Fibroblast of skin of right quadriceps (primary cell): ENCODE data around the gene CAMSAP2.

Source experiments
- DNase-seq: peaks from one replicate; pipeline ENCODE4 v3.0.0-alpha.2; 2013

The CAMSAP2 gene, protein sequence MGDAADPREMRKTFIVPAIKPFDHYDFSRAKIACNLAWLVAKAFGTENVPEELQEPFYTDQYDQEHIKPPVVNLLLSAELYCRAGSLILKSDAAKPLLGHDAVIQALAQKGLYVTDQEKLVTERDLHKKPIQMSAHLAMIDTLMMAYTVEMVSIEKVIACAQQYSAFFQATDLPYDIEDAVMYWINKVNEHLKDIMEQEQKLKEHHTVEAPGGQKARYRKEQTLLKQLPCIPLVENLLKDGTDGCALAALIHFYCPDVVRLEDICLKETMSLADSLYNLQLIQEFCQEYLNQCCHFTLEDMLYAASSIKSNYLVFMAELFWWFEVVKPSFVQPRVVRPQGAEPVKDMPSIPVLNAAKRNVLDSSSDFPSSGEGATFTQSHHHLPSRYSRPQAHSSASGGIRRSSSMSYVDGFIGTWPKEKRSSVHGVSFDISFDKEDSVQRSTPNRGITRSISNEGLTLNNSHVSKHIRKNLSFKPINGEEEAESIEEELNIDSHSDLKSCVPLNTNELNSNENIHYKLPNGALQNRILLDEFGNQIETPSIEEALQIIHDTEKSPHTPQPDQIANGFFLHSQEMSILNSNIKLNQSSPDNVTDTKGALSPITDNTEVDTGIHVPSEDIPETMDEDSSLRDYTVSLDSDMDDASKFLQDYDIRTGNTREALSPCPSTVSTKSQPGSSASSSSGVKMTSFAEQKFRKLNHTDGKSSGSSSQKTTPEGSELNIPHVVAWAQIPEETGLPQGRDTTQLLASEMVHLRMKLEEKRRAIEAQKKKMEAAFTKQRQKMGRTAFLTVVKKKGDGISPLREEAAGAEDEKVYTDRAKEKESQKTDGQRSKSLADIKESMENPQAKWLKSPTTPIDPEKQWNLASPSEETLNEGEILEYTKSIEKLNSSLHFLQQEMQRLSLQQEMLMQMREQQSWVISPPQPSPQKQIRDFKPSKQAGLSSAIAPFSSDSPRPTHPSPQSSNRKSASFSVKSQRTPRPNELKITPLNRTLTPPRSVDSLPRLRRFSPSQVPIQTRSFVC (N-terminal part only)

DNA sequence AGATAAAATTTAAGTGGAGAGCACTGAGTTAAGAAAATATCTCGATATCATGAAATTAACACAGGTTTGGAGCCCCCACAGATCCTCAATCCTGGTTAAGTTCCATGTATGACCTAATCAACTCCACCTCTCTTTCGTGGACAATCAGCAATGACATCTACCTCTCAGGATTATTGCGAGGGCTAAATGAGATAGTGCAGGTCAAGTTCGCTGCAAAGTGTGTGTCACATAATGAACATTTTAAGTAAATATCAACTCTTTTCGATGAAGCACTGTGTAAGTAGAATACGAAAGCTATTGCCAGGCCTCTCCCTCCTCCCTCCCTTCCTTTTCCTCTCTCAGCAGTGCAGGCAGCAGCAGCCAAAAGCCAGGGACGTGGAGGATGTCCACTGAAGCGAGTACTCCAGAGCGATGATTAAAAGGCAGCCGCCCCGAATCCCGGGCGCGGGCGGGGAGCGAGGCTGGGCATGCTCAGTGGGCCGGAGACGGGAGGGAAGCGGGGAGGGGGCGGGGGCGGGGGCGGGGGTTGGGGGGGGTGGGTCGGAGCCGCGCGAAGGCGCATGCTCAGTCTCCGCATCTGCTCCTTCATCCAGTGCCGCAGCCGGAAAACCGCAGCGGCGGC is at the start of gene CAMSAP2:
TSS of gene CAMSAP2 (plus strand) at position 567 of the 622 bp plus-strand sequence. CDS start 935 bp downstream, outside the sequence.
- peak; percentile 92 for DNase-seq

DNA sequence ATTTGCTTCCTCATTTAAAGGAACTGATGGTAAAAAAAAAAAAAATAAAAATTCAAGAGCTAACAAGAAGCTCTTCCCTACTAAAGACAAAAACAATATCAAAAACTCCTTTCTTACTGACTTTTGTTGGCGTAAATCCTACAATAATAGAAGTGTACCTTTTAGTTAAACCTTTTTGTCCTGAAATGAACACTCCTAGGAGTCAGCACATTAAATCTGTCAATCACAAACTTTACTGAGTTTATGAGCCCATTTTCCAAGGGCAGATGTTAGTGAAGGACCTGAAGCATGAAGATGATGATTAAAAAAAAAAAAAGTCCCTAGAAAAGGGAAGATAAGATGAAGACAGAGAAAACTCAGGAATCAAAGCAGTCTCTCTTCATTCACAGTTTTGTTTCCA is 46.4 kb upstream of the CAMSAP2 start:
- no peak for DNase-seq

DNA sequence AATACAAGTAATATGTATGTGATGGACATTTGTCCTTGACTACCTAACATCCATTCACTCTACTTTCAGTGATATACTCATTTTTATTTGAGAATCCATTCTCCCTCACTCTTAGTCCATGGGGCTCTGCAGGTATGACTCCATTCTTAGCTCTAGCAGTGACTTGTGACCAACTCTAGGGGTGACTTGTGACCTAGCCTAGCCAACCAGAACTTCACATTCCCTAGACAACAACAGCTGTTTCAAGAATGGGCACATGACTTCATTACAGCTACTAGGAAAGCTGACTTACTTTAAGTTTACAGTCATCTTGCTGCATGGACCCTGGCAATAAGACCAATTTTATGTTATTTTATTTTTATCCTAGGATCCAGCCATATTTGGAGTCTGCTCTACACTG is 45.4 kb upstream of the CAMSAP2 start:
- DNase-seq = no peak

DNA sequence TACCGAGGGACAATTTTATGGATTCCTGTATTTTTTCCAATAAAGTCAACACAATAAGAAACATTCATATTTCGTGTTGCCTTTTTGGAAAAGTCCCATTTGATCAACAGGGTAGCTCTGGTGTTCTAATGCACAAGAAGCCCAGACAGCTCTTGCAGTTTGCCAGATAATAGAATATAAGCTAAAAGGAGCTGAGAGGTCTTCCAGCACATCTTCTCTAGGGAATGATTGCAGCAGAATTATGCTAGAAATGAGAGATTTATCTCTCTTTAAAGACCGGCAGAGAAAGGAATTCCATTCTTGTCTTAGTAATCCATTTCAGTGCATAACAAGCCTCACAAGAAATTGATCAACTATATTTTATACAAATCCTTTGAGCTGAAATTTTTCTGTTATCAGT is 44.0 kb upstream of the CAMSAP2 start:
- no peak for DNase-seq

DNA sequence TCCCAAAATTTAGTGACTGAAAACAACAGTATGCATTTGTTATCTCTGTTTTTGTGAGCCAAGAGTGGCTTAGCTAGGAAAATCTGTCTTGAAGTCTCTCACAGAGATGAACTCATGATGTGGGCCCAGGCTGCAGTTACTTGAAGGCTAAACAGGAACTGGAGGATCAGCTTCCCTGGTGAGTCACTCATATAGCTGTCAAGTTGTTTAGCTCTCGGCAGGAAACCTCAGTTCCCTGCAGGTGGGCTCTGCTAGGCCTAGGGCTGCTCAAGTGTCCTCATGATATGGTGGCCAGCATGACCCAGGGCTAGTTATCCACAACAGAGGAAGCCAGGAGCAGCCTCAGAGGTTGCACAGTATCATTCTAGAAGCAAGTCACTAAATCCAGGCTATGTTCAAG is 38.8 kb upstream of the CAMSAP2 start:
- DNase-seq = peak; percentile 82

DNA sequence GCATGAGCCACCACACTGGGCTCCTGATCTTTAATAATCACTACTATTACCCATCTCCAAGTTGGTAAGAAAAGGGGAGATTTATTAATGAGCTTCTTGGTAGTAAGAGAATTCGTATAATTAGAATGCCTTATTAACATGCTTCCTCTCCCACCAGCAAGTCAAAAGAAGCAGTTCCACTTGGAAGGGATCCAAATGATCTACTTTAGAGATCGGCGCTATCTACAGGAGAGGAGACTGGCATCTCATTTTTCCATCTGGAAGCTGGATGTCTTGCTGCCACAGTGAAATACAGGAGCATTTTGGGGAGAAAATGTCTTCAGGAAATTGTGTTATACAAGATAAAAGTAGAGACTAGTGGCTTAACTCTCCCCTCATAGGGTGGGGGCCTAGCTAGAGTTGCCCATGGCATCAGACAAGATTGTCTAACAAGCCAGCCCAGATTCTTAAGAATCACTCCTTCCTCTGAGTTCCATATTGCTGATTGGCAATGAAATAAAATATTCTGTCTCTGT is 33.6 kb upstream of the CAMSAP2 start:
- DNase-seq = no peak

DNA sequence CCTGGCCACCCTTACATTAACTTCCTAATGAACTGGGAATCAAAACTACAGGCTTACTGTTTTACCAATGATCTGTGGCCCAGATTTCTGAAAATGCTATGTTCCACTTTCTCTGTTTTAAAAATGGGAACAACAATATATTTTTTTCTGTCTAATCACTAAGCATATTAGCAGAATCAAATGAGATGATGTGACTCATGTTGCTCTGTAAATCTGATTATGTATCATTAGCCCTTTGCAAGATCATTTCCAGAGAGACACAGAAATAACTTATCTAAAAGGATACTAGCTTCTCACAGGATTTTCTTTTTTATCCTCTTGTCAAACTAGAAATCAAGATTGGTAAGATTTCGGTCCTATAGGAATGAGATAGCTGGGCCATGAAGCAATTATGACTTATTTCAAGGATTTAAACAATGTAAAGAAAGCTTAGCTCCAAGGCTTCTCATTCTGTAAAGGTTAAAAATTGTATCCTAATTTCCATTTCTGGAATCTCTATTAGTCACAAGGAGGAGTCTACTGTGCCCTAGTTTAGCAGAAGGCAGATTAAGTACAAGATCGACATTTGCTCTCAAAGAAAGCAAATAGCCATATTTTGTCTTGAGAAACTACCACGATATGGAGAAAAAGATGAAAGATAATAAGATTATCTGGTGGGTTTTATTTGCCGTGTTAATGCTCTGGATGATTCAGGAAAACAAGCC is 32.4 kb upstream of the CAMSAP2 start:
- no peak for DNase-seq

DNA sequence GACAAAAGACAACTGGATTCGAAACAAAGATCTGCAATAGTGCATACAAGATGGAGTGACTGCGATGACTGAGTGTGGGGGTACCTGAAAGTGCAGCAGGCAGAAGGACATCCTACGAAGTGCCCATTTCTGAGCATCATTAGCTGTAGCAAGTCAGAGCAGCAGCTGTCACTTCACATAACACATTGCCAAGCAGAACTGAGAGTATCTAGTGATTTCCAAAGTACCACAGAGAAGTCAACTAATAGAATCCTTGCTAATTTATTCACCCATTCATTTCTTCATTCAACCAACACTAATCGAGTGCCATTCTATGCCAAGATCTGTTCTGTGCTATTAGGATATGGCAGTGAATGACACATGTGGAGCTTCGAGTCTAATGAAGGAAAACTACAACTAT is 31.6 kb upstream of the CAMSAP2 start:
- DNase-seq = no peak

DNA sequence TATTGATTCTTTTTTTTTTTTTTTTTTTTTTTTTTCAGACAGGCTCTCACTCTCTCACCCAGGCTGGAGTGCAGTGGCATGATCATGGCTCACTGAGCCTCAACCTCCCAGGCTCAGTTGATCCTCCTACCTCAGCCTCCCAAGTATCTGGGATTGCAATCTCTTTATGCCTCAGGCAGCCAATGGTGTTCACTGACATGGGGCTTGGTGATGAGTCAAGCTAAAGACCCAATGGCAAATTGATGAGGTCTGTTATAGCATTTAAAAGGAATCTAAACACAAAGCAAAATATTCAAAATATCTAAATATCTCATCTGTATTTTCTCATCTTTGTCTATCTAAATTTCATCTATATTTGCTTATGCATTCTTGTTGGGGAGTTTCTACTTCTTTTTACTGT is 30.5 kb upstream of the CAMSAP2 start:
- DNase-seq = no peak

DNA sequence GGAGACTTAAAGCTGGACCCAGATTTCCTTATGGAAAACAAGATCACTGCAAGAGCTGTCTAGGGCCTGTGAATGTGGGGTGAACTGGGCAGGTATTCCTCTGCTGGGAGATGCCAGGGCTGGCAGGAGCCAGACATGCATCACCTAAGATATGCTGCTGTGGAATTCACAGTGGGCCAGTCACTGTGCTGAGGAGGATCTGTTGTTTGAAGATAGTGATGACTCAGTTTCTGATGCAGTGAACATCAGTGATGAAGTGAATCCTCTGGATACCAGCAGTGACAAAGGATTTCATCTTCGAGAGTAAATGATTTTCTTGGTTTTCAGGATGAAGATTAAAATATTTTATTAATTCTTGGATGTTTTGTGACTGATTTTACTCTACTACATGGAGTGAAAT is 29.9 kb upstream of the CAMSAP2 start:
- peak; percentile 16 for DNase-seq

DNA sequence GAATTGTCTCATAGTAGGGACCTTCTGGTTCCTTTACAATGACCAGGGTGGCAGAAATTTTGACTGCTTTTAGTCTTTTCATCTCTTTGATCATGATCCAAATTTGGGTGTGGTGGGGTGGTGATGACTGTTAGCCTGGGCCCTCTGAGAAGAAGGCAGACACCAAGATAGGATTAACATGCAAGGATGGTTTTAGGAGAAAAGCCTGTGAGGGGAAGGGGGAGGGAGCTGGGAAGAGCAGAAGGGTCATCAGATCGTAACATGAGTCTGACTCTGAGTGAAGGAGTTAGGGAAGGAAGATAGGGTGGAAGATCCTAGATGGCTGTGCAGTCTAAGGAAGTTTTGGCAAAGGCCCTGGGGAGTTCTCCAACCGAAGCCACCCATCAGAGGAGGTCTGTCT is 28.5 kb upstream of the CAMSAP2 start:
- DNase-seq = no peak

DNA sequence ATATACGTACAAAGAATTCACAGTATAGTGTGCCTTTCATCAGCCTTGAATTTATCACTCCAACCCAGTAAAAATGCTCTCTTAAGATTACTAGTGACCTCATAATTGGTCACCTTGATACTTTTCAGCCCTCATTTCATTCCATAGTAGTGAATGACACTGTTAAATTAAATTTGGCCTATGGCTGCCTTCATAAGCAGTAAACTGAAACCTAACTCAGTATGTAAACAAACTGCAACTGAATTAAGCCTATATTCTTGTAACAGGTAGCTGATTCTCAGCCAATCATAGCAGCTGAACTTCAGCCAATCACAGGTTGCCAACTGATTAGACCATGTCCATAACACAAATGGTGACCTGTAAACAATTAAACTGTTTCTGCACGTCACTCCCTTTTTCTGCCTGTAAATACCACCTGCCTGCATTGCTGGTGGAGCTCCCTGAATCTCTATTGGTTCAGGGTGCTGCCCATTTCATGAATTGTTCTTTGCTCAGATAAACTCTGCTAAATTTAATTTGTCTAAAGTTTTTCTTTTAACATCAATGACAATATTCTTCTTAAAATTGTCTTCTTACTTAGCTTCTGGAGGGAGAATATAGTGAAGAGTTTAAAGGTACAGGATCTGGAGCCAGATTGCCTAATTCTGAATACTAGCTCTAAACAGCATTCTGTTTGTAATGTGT is 24.0 kb upstream of the CAMSAP2 start:
- DNase-seq = no peak

DNA sequence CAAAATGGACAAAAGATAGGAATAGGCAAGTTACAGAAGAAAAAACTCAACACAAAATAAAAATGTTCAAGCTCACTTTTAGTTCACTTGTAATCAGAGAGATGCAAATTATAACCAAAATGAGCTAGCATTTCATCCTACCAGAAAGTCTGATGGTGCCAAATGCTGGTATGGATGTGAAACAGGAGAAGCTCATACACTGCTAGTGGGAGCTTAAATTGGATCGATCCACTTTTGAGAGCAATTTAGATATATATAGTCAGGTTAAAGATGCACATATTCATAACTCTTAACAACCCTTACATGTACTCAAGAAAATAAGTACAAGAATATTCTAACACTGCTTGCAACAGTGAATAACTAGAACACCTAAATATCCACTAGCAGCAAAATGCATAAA is 18.5 kb upstream of the CAMSAP2 start:
- DNase-seq = no peak

DNA sequence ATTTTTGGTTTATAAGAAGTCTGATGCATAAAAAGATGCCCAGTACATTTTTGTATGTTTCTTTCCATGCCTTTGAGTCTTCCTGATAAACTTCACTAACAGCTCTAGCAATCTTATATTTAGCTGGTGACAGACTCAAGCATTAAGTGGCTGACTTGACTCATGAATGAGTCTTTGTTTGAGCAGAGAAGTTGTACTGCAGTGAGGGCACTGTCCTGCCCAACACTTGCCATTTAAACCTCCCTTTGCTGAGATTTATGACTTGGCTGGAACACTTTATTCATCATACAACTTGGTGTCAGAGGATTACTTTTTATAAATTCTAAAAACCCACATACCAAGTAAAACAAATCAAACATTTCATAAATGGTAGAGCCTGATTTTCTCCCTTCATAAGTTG is 14.6 kb upstream of the CAMSAP2 start:
- DNase-seq = no peak

DNA sequence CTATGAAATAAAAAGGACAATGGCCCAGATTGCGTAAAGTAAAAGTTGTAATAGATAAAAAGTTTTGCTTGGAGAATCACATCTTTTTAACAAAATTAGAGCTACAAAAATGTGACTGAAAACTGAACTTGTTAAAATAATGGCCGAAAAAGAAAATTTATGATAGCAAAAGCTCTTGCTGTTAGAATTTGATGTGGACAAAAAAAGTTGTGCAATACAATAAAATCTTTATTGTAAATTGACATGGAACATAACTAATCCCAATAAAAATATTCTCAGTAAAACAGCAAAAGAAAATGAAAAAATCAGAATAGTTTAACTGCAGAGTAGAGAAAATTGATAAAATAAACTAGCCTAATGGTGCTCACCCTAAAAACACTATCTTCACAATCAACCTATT is 11.4 kb upstream of the CAMSAP2 start:
- DNase-seq = no peak

DNA sequence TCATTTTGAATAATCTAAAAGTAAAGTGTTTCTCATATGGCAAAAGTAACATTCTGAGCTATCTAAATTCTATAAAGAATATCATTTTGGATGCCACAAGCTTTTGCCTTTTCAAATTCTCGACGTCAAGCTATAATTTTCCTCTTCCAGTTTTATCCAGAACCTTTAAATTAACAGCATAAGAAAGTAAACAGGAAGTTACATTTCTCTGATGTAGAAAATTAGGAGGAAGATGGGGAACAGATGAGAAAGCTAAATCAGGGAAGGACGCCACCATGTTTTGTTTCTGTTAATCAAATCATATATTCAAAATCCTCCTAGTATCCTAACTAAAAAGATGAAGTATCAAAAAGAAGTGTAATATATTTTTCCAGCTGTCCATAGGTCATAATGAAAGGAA is 8.8 kb upstream of the CAMSAP2 start:
- DNase-seq = no peak

DNA sequence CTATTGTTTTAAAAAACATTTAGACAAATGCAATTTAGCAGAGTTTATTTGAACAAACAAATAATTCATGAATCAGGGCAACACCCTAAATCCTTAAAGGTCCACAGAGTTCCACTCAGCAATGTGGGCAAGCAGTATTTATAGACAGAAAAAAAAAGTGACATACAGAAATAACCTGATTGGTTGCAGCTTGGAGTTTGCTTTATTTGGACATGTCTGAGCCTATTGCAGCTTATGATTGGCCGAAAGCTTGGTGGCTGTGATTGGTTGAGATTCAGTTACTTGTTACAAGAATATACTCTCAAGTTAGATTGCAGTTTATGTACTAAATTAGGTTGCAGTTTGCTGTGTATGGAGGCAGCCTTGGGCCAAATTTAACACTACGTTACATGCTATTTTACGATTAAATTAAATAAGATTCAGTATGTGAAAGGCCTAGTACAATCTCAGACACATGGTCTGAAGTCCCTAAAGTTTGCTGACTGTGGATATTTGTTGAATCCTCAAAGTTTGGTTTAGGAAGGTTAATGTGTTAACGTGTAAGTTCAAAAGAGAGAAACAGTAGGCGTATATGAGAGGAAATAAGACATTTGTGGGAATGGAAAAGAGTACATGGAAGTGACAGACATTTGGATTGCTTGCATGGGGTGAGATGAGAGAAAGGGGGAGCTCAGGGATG is 6.9 kb upstream of the CAMSAP2 start:
- DNase-seq = no peak

DNA sequence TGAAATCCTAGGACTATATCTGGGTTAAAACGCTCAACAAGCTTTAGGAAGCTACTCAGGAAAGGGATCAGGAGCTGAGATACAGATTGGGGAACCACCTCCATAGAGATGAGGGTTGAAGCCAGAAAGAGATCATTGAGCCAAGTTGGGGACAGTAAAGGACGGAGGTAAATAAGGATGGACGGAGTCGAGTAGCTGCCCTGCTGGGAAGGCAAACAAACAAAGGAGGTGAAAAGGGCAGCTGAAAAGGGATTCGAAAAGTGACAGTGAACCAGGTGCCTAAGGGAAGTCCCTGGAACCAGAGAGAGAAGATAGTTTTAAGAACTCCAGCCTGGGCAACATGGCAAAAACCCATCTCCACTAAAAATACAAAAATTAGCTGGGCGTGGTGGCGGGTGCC is 6.3 kb upstream of the CAMSAP2 start:
- no peak for DNase-seq

DNA sequence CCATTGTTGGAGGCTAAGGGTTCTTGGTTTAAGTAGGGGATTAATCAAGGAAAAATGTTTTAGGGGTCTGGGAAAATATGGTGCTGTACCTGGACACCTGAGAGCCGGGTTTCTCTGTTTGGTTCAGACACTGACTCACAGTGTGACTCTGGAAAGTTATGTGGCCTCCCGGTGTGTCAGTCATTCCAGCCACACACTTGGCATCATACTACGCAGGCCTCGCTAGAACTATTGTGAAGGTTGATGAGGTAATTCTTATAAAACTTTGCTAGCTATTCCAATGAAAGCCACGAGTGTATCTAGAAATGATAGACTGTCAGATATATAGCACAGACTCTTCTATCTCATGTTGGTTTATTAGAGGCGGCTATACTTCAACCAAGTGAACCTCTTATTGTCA is 4.8 kb upstream of the CAMSAP2 start:
- no peak for DNase-seq

DNA sequence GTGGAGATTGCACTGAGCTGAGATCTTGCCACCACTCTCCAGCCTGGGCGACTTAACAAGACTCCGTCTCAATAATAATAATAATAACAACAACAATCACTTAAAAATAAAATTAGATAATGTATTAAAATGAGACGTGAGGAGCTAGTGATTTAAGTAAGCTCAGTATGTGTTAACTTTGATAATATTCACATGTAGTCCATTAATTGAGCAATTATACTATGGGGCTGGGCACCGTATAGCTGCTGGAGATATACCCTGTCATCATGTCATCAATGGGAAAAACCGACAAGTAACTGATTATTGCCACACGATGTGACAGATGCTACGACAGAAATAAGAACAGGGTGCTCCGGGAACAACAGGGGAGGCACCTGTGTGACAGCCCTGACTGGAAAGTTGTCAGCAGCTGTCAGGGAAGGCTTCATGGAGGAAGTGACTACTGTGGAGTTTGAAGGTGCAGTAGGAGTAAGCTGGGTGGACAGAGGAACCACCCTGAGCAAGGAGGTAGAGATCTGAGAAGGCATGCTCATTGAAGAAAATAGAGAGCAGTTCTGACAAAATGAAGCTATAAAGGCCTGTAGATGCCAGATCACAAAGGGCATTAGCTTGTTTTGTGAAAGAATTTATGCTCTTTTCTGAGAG is 924 bp upstream of the CAMSAP2 start:
- no peak for DNase-seq
